ENCODE measurements around the gene SHB.
"Not testable (repeated sequence)": the region's sequence is repeated elsewhere in the genome, so short reads cannot be mapped to it uniquely, and the experiment has no call there.

SHB gene

GRCh38 chr9:37914154-37914551 lies 154.9 kb downstream of the SHB start:
- no peak for DNase-seq

GRCh38 chr9:37913480-37914153 lies 155.4 kb downstream of the SHB start:
- DNase-seq: peak; percentile 89

- no peak for DNase-seq
Observed at GRCh38 chr9:37911271-37911681, 157.8 kb downstream of the SHB start.

GRCh38 chr9:37910271-37910670 lies 158.8 kb downstream of the SHB start:
- no peak for DNase-seq

GRCh38 chr9:37909836-37910235 lies 159.2 kb downstream of the SHB start:
- not testable (repeated sequence) for DNase-seq

GRCh38 chr9:37909326-37909725 lies 159.7 kb downstream of the SHB start:
- no peak for DNase-seq

GRCh38 chr9:37908698-37909186 lies 160.3 kb downstream of the SHB start:
- DNase-seq: no peak

- DNase-seq: no peak
Observed at GRCh38 chr9:37908283-37908682, 160.7 kb downstream of the SHB start.

- no peak for DNase-seq
Observed at GRCh38 chr9:37906312-37907239, 162.5 kb downstream of the SHB start.

GRCh38 chr9:37905776-37906175 lies 163.3 kb downstream of the SHB start:
- no peak for DNase-seq

- DNase-seq: no peak
Observed at GRCh38 chr9:37905131-37905505, 163.9 kb downstream of the SHB start.

- peak; percentile 48 for DNase-seq
Observed at GRCh38 chr9:37904445-37905130, 164.4 kb downstream of the SHB start.

- peak; percentile 97 for DNase-seq
Observed at GRCh38 chr9:37903647-37904444, 165.2 kb downstream of the SHB start, which contains the start of gene SLC25A51. SLC25A51 (minus strand) TSS chr9:37904127; CDS start chr9:37888550, 15,577 bp downstream.

GRCh38 chr9:37902796-37903646 lies 166.0 kb downstream of the SHB start:
- no peak for DNase-seq

- DNase-seq: no peak
Observed at GRCh38 chr9:37902131-37902530, 166.9 kb downstream of the SHB start.

GRCh38 chr9:37899041-37899440 lies 170.0 kb downstream of the SHB start:
- no peak for DNase-seq

GRCh38 chr9:37897665-37898064 lies 171.4 kb downstream of the SHB start:
- no peak for DNase-seq

GRCh38 chr9:37892063-37892462 lies 177.0 kb downstream of the SHB start:
- DNase-seq: no peak

- not testable (repeated sequence) for DNase-seq
Observed at GRCh38 chr9:37891042-37891441, 178.0 kb downstream of the SHB start.

GRCh38 chr9:37889536-37889935 lies 179.5 kb downstream of the SHB start:
- no peak for DNase-seq

GRCh38 chr9:37887977-37888583 lies 180.9 kb downstream of the SHB start:
- not testable (repeated sequence) for DNase-seq

Measured in right hindlimb (tissue), 1 donor.